Esophagus squamous epithelium (tissue), 4 donors: ENCODE data around the gene SCRG1.

Source experiments
- POLR2A ChIP-seq, 4 donors: fragments of 450-650 bp; IDR thresholded peaks; one replicate each; pipeline ENCODE4 v1.6.1; 2017; ENCODE audit warnings: antibody characterized with exemption in 4 of 4, mild to moderate bottlenecking in 4 of 4, moderate library complexity in 3 of 4
- TF ChIP-seq, protein P1 (sequence below), 6 experiments: fragments of 450-650 bp in 4 of 6; fragments of 200-600 bp in 2 of 6; sonication (generic) in 2 of 6; IDR thresholded peaks; one replicate each; pipeline ENCODE4 v1.5.1; 2016 to 2019; ENCODE audit warnings: antibody characterized with exemption in 6 of 6, mild to moderate bottlenecking in 4 of 6, moderate library complexity in 4 of 6

DNA sequence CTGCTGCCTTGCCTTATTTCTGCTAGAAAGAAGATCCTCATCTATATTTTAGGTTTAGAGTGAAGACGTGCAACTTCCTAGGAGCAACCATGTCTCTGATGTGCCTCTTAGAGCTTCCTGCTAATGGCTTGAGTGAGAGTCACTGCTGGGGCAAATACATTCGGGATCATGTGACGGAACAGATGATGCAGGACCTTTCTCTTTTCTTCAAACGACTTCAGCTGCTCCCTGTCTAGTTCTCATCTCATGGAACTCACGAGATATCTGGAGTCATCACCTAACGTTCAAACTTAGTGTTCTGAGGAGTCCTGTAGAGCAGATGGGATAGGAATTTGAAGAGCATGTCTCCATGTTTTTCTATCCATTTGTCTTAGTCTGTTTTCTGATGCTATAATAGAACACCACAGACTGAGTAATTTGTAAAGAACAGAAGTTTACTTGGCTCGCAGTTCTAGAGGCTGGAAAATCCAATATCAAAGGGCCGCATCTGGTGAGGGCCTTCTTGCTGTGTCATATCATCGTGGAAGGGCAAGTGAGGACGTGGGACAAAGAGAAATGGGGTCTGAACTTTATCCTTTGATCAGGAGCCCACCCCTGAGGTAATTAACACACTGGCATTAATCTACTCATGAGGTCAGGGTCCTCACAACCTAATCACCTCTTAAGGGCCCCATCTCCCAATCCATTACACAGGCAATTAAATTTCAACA lies 43.5 kb upstream of the SCRG1 start:
- TF ChIP-seq POLR2A (IDR thresholded peaks at IDR 0.05) = no peak
- TF ChIP-seq, protein P1, sequence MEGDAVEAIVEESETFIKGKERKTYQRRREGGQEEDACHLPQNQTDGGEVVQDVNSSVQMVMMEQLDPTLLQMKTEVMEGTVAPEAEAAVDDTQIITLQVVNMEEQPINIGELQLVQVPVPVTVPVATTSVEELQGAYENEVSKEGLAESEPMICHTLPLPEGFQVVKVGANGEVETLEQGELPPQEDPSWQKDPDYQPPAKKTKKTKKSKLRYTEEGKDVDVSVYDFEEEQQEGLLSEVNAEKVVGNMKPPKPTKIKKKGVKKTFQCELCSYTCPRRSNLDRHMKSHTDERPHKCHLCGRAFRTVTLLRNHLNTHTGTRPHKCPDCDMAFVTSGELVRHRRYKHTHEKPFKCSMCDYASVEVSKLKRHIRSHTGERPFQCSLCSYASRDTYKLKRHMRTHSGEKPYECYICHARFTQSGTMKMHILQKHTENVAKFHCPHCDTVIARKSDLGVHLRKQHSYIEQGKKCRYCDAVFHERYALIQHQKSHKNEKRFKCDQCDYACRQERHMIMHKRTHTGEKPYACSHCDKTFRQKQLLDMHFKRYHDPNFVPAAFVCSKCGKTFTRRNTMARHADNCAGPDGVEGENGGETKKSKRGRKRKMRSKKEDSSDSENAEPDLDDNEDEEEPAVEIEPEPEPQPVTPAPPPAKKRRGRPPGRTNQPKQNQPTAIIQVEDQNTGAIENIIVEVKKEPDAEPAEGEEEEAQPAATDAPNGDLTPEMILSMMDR (IDR thresholded peaks at IDR 0.05) = no peak
